Testis (tissue), 2 donors: Measurements from ENCODE around the gene DCTN3.

Experiments used
- POLR2A ChIP-seq: fragments of 450-650 bp; IDR thresholded peaks from one replicate; pipeline ENCODE4 v1.6.1; 2017; ENCODE audit warnings: antibody characterized with exemption, mild to moderate bottlenecking, moderate library complexity
- TF ChIP-seq, protein P1 (sequence below), 3 experiments: fragments of 450-650 bp in 2 of 3; fragments of 200-600 bp in 1 of 3; sonication (generic) in 1 of 3; IDR thresholded peaks; one replicate each; pipeline ENCODE4 v1.5.1; 2016 to 2019; ENCODE audit warnings: antibody characterized with exemption in 3 of 3, mild to moderate bottlenecking in 2 of 3, moderate library complexity in 1 of 3

DNA sequence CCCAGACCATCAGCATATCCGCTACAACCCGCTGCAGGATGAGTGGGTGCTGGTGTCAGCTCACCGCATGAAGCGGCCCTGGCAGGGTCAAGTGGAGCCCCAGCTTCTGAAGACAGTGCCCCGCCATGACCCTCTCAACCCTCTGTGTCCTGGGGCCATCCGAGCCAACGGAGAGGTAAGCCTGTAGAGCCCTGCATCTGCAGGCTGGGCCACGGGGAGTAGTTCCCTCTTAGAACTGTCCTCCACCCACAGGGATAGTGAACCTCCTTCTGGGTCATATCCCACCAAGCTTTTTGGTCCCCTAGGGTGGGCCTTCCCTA, 26.7 kb upstream of the DCTN3 start:
- TF ChIP-seq, protein P1, sequence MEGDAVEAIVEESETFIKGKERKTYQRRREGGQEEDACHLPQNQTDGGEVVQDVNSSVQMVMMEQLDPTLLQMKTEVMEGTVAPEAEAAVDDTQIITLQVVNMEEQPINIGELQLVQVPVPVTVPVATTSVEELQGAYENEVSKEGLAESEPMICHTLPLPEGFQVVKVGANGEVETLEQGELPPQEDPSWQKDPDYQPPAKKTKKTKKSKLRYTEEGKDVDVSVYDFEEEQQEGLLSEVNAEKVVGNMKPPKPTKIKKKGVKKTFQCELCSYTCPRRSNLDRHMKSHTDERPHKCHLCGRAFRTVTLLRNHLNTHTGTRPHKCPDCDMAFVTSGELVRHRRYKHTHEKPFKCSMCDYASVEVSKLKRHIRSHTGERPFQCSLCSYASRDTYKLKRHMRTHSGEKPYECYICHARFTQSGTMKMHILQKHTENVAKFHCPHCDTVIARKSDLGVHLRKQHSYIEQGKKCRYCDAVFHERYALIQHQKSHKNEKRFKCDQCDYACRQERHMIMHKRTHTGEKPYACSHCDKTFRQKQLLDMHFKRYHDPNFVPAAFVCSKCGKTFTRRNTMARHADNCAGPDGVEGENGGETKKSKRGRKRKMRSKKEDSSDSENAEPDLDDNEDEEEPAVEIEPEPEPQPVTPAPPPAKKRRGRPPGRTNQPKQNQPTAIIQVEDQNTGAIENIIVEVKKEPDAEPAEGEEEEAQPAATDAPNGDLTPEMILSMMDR (IDR thresholded peaks at IDR 0.05), result no peak
- TF ChIP-seq POLR2A, result no peak
